HG02763 (cell line): ENCODE measurements around the gene CEP43.

ENCODE experiments used
- ATAC-seq: cut with Tn5 transposase; IDR thresholded peaks from one replicate; pipeline ENCODE4 v1.9.1; 2021; ENCODE audit warnings: mild to moderate bottlenecking, moderate library complexity; ENCODE audit not compliant: unreplicated experiment

The CEP43 gene

DNA sequence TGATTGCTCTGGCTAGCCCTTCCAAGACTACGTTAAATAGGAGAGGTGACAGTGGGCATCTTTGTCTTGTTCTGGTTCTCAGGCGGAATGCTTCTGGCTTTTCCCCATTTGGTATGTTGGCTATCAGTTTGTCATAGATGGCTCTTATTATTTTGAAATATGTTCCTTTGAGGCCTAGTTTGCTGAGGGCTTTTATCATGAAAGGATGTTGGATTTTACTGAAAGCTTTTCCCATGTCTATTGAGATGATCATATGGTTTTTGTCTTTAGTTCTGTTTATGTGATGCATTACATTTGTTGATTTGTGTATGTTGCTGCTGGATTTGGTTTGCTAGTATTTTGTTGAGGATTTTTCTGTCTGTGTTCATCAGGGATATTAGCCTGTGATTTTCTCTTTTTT is 32.9 kb upstream of the CEP43 start:
- no peak for ATAC-seq

DNA sequence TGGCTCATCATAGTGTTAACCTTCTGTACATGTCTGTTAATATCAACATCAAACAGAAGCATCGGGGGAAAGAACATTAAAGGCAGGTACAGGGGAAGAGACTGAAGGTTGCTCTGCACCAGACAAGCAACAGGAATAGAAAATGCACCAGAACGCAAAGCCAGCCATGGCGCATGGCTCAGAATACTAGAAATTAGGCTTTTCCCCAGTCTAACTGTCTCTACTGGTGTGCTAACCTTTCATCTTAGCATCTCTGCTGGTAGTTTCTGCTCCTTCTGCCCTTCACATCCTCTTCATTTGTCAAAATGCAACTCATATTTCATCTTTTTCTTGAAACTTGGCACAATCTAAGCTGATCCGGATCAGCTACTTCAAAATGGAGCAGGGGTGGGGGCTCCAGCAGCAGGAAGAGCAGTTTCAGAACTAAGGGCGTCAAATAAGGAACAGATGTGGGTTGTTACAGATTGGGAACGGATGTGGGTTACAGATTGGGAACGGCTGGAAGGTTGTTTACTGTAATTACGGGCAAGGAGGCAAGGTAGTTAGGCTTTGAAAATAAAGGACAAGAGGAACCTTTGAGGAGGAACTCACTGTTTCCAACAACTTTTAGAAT is 29.7 kb upstream of the CEP43 start:
- ATAC-seq, result no peak

DNA sequence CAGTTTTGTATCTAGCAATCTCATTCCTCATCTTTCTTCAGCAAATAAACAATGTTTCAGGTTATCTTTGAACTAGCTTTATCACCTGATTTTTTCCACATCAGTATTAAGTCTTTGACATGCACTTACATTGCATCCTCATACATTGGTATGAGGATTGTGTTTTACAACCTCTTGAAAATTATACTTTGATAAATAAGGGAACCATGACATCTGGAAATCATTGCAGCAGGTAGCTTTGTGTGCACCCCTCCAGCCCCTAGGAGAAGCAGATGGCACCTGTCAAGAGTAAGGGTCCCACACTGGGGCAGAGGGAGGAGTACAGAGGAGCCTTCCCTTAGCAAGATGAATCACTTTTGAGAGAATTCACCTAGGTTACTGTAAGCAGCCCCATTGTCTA is 29.1 kb upstream of the CEP43 start:
- no peak for ATAC-seq

DNA sequence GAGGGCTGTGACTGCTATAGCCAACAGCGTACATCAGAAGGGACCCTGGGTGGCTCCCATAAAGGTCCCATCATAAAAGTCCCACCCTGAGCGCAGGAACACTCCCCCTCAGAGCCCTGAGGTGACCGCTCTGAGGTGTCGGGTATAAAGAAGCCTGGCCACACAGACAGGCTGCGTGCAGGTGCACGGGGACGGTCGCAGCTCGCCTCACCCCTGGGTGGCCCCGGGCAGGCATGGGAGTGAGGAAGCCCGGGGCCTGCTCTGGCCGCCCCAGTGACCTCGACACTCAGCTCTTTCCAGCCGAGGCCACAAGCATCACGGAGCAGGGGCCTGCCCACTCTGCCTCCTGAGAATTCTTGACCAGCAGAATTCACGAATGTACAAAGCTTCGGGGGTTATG is 28.4 kb upstream of the CEP43 start:
- no peak for ATAC-seq

DNA sequence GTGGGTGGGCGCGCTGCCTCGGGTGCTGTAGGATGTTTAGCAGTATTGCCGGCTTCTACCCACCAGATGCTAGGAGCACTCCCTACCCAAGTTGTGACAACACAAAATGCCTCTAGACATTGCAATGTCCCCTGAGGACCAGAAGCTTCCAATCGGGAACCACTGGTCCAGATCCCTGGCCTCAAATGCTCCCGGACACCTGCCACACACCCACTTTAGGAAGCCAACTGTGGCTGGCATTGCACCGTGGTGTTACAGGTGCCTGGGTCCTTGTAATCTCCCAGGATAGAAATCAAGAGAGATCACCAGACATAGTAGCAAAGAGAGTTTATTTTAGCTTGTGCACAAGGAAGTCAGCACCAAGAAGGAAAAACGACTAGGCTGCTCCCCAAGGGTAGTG is 27.9 kb upstream of the CEP43 start:
- no peak for ATAC-seq

DNA sequence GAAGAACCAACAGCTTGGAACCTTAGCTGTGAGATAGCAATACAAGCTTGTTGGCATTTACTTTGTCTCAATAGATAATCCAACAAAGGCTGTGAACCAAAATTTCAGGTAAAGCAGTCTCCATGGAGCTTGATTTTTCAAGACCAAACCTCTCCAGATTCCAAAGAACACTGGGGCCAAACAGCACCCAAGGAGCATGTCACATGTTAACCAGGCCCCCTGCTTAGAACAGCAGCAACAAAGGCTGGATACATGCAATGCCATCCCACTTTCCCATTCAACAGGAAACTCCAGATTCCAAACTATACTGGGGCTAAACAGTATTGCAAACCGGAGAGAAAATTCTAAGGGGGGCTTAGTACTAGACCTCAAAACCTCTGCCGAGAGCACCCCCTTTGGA is 27.1 kb upstream of the CEP43 start:
- no peak for ATAC-seq

DNA sequence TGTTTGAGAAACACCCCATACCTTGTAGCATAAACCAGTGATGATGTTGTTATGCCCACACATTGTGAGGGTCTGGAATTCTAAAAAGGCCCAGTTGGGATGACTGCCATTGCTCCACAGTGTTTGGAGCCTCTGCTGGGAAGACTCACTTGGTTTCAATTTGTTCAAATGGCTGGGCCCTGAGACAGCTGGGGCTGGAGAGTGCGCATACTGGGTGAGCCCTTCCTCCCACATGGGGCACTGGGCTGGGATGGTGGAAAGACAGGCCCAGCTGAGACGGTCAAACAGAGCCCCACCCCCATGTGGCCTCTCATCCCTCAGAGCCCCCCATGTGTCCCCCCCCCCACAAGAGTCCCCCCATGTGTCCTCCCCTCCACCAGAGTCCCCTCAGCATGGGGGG is 22.6 kb upstream of the CEP43 start:
- no peak for ATAC-seq

DNA sequence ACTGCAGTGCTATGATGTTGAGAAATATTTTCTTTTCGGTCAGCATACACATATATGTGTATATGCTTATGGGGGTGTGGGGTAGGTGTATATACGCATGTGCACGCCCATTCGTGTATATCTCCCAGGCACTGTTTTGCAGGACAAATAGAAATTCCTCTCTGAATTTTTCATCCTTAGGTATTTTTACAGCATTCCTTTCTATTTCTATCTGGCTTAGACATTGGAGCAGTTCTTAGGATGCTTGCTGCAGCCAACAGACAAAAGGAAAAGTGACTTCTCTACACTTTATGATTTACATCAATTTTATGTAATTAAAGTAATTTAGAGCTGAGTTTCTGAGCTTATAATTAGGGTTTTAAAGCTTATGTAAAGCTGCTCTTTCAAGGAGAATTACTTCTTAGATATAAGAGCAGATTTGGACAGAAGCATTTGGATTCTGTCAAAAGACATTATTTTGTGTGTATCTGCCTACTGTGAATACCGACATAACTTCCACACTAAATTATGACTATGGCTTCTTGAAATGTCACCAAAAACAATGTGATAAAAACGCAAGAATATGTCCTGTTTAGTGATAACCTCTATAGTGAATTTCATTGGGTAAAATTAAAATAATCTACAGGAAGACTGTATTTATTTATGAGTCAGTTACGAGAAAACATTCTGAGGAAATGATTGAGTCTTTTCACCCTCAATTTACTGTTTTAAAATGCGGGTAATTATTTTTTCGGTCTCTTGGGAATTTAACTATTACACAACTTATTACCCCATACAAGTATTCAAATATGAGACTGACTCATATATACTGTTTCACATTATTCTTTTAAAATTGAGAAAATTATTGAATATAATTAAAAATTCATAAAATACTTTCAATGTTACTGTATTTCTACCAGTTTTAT is 21.3 kb upstream of the CEP43 start:
- ATAC-seq, result no peak

DNA sequence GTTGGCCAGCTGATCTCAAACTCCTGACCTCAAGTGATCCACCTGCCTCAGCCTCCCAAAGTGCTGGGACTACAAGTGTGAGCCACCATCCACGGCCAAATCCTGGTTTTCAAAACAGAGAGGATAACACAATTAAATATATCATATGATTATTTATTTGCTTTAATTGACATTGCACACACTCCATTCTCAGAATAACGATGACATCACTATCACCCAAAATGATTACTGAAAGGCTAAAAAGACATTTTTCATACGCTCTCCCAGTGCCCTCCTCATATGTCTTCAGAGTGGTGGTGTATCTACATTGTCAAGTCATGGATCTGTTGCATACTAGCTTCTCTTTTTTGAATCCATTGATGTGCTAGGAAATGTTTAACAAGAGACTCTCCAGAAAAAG is 18.5 kb upstream of the CEP43 start:
- ATAC-seq, result no peak

DNA sequence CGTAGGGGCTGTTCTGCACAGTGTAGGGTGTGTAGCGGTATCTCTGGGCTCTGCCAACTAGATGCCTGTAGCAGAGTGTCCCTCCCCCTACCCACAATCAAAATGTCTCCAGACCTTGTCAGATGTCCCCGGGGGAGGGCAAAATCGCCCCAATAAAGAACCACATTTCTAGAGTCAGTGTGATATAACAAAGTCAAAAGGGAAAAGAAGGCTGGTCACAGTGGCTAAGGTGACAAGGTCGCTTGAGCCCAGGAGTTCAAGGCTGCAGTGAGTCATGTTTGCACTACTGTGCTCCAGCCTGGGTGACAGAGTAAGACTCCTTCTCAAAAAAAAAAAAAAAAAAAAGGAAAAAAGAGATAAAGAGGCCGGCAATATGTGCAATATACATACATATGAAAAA is 11.7 kb upstream of the CEP43 start:
- no peak for ATAC-seq

DNA sequence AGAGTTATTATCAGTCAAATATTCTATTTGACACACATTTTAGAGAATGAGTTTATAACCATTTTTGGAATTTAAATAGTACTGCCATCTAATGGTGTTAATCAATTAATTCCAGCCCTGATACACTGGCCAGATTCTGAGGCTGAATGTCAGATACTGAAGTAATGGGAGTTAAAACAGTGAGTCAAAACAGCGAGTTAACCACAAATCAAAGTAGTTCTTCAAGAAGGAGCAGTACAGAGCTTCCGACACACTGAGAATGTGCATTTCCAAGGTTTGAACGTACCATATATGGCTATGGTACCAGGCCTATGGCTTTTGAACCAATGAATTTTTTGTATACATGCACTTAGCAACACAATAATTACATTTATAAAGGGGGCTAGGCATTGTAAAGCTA is 11.3 kb upstream of the CEP43 start:
- no peak for ATAC-seq

DNA sequence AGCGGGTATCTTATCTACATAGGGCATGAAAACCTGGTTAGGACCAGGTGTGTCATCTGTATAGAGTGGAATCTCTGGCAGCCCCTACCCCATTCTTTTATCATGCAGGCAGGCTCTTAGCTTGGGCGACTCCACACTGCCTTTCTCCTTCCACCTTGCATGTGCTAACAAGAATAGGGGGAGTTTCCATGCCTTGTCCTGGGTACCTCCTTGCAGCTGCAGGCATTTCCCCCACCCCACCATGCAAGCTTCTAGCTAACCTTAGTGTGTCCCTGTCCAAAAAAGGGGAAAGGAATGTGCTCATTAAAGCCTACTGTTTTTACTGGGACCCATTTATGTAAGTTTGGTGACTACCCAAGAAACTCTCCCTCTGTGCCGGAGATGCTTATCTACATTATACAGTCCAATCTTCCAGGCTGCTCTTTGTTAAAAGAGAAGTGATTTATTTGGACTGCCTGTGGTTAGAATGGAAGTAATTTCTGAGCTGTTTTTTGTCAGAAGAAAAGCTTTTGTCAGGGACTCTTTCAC is 10.5 kb upstream of the CEP43 start:
- no peak for ATAC-seq

DNA sequence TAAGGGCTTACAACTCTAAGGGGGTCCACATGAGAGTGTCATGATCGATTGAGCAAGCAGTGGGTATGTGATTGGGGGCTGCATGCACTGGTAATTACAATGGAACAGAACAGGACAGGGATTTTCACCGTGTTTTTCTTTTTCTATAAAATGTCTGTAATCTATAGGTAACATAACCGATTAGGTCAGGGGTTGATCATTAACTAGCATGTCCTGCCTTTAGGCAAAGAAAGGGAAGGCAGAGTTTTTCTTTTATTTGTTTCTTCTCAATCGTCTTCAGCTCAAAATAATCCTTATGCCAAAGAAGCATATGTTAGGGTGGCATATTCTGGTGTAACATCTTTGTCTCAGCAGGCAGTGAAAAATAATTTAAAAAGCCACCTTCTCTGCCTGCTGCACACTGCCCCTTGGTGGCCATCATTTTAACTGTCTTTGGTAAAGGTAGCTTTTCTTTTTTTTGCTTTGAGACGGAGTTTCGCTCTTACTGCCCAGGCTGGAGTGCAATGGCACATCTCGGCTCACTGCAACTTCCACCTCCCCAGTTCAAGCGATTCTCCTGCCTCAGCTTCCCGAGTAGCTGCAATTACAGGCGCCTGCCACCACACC is 9.7 kb upstream of the CEP43 start:
- no peak for ATAC-seq

DNA sequence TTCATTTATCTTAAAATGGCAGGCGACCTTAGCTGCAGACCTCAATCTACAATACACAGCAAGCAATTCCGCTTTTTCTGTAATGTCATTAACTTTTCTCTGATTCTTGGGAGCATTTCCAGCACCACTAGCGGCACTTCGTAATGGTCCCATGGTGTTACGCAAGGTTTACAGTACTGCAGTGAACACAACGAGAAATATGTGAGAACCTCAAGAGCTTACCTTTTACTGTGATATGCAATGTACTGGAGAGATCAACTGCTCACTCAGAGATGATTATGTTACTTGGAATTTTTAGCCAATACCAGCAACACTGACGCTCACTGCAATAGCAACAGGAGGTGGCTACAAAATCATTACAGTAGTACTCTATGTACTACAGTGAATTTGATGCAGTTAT is 2.8 kb upstream of the CEP43 start:
- no peak for ATAC-seq

DNA sequence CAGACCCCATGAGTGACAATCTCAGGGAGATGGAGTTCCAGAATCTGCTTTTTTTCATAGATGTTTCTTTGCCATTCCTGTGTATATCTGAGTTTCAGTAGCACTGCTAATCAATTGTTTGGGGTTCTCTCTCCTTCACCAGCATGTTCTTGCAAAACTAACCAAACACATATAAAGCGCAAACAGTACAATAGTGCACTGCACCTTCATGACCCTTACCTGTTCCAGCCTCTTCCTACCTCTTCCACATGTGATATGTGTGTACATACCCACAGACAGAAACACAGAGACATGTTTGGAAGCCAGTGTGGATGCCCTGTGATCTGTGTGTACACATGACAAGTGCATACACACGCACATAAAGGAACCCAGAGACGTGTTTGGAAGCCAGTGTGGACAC is 1.8 kb upstream of the CEP43 start:
- no peak for ATAC-seq

DNA sequence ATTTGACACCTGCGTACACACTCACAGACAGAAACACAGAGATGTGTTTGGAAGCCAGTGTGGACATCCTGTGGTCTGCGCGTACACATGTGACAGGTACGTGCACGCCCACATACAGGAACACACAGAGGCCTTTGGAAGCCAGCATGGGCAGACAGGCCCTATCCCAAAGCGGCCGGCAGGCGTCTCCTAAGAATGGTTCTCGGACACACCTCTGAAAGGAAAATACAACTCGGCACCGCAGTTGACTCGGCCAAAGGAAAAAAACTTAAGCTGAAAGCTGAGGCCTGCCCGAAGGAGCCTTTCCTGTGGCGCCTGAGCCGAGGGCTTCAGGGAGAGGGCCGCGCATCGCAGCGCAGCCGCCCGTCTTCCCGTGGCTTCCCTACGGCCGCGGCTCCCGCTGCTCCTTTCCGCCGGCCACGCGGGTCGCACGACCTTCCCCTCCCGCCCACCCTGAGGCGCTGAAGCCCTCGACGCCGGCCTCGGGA is 1.4 kb upstream of the CEP43 start:
- ATAC-seq, result peak; percentile 19

DNA sequence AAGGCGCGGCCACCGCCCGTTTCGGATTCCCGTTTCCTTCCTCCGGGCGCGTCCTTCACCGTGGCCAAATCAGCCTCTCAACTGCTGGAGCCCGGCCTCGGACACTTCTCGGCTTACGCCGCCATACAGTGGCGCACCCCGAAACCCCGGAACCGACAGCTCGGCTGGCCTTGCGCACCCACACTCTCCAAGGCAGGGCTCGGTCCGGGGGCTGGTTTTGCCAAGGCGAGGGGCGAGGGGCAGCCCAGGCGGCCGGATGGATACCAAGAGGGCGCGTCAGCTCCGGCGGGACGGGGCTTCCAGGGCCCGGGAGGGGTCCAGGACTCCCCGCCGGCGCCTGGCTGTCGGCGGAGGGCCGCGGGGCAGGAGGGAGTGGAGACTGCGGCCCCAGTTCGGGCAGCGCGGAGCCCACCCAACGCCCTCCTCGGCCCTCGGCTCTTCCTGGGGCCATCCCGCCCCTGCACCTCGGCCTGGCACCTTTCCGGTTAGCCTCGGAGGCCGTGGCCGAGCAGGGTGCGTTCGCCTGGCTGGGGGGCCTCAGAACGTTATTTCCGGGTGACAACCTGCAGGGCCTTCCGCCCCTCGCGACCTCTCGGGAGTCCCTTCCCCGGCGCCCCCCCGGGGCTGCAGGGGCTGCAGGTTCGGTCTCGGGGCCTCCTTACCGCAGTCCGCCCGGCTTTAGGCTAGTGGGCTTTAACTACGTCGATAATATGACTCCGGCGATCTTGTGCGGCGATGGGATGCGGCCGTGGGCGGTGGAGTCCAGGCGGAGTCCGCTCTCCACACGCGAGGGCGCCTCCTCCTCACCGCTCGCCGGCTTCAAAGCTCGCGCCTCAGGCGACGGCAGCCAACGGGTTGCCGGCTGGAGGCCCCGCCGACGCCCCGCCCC is 697 bp upstream of the CEP43 start:
- ATAC-seq, result peak; percentile 2

DNA sequence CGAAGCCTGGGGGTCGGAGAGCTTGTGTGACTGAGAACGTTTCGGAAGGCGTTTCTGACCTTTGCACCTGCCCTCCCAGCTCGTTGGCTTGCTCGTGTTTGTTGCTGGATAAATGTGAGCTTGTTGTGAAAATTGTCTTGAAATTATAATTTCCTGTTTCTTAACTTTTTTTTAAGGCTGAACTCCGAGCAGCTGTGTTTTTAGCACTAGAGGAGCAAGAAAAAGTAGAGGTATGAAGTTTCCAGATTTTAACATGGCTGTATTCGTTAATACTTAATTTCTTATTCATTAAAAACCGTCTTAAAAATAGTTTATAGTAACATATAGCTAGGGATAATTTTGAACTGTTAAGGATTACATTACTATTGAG is 672 bp downstream of the CEP43 start:
- no peak for ATAC-seq

DNA sequence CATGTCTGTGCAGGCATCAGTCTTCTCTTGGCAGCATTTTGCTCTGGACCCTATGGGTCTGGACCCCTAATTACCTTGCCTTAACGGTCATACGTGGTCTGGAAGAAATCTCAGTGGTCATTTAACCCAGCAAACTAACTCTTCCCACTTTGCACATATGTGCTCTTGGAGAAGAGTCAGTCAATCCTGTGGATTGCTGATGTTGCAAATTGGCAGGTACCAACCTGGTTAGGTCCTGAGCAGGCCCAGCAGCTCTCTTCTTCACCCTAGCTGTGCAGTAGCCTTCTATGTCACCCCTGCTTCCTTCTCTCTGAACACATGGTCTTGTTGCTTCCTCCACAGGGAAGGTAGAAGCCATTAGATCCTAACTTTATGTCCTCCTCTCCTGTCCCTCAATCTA is 1.6 kb downstream of the CEP43 start:
- ATAC-seq, result no peak

DNA sequence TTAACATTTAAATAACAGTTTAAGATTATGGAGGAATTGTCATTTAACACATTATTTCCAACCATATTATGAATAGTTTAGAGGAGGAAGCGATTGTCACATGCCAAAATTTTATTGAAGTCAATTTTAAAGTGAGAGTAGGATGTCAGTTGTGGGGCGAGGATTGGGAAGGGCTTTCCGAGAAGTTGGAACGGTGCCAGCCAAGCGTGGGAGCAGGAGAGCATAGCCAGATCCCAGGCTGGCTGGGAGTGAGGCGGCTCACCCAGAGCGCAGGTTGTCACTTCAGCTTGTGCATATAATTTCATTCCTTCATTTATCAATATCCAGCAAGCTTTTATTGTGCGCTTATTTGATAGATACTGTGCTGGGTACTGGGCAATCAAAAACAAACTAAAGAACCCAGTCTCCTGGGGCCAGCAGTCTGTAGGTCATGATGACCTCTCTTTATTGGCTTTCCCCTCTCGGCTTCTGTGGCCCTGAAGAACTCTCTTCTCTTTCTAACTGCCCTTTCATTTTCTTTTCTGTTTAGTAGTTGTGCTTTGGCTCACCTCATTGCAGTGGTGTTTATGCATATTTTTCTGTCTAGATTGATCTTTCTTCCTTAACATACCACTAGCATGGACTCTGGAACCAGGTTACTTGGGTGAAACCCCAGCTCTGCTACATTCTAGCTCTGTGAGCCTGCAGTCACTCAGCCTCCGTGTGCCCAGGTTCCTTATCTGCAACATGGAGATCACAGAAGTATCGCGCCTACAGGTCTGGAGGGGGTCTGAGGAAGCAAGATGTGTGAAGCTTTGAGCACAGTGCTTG is 6.4 kb downstream of the CEP43 start:
- ATAC-seq, result no peak
